WERI-Rb-1 (cell line): ENCODE measurements around the gene CEACAM20.
"Not testable (repeated sequence)": the region's sequence is repeated elsewhere in the genome, so short reads cannot be mapped to it uniquely, and the experiment has no call there.

Experiments
- DNase-seq: peaks from one replicate; pipeline ENCODE4 v3.0.0-alpha.2; 2020
- H3K27ac ChIP-seq: fragments of 250-450 bp; sonication (Bioruptor Pico); 2 replicates; pipeline ENCODE4 v1.5.1; 2020; ENCODE audit warnings: mild to moderate bottlenecking, moderate library complexity
- H3K27me3 ChIP-seq: fragments of 250-450 bp; sonication (Bioruptor Pico); 2 replicates; pipeline ENCODE4 v1.5.1; 2021; ENCODE audit warnings: mild to moderate bottlenecking, low read depth, moderate library complexity; ENCODE audit not compliant: insufficient read depth, severe bottlenecking
- H3K36me3 ChIP-seq: fragments of 250-450 bp; sonication (Bioruptor Pico); 2 replicates; pipeline ENCODE4 v1.5.1; 2020; ENCODE audit warnings: mild to moderate bottlenecking, moderate library complexity
- H3K4me3 ChIP-seq: 2 replicates; pipeline ENCODE4 v1.5.1; 2011; ENCODE audit warnings: low read depth, mild to moderate bottlenecking, control low read depth, low read length
- H3K9me3 ChIP-seq: fragments of 250-450 bp; sonication (Bioruptor Pico); 2 replicates; pipeline ENCODE4 v1.5.1; 2021; ENCODE audit warnings: mild to moderate bottlenecking, moderate library complexity; ENCODE audit not compliant: severe bottlenecking
- TF ChIP-seq, protein P1 (sequence below): IDR thresholded peaks from 2 replicates; pipeline ENCODE4 v1.5.1; 2011; ENCODE audit warnings: low read depth, mild to moderate bottlenecking, control low read depth, inconsistent platforms, low read length

The CEACAM20 gene

DNA sequence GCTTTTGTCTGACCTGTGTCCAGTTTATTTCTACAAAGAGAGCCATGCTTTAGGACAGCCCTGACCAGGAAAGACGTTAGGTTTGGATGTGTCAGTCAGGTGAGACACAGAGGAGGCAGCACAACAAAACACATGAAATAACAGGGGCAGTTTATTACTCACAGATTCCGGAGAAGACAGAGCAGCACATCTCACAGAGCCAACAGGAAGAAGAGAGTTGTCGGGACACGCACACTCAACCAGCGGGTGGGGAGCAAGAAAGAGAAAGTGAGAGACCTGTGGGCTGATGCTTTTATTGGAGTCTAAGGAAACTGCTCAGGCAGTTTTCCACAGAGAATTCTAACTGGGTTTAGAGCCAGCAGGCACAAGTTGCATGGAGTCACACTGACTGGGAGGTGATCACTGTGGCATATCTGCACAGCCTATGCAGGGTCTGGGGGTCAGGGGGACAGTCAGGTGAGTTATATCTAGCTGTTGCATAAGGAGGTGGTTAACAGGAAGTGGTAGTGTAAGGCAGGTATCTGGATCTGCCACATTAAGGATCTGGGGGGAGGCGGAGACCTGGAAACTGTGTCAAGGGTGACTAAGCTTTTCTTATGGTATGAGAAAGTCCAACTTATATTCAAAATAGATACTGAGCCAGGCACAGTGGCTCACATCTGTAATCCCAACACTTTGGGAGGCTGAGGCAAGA lies 24.1 kb upstream of the CEACAM20 start:
- H3K27me3 ChIP-seq, result no peaks in the 10 kb centered on the region
- H3K9me3 ChIP-seq, result no peaks in the 10 kb centered on the region
- no peak overlapping the region for H3K4me3 ChIP-seq
- TF ChIP-seq, protein P1, sequence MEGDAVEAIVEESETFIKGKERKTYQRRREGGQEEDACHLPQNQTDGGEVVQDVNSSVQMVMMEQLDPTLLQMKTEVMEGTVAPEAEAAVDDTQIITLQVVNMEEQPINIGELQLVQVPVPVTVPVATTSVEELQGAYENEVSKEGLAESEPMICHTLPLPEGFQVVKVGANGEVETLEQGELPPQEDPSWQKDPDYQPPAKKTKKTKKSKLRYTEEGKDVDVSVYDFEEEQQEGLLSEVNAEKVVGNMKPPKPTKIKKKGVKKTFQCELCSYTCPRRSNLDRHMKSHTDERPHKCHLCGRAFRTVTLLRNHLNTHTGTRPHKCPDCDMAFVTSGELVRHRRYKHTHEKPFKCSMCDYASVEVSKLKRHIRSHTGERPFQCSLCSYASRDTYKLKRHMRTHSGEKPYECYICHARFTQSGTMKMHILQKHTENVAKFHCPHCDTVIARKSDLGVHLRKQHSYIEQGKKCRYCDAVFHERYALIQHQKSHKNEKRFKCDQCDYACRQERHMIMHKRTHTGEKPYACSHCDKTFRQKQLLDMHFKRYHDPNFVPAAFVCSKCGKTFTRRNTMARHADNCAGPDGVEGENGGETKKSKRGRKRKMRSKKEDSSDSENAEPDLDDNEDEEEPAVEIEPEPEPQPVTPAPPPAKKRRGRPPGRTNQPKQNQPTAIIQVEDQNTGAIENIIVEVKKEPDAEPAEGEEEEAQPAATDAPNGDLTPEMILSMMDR, result no peak
- H3K27ac ChIP-seq, result no peak overlapping the region
- no peak for DNase-seq
- no peaks in the 10 kb centered on the region for H3K36me3 ChIP-seq

DNA sequence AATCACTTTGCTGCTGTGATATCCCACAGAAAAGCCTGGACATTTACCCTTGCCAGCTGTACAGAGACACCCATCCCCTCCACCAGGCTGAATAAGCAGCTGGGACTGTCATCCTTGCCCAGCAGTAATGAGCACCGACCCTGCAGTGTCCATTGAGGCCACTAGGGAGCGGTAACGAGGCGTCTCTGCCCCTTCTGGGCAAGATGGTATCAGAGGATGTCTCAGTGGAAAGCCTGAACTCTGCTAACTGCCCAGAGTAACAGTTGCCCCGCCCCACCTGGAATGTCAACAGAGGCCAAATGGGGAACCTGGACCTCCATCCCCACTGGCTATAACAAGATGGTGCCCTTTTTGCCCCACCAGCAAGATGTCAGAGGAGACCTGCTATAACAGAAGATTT lies 22.8 kb upstream of the CEACAM20 start:
- TF ChIP-seq, protein P1, result peak; percentile 78
- Histone ChIP-seq H3K9me3 (no peaks in the 10 kb centered on the region), H3K36me3 (no peaks in the 10 kb centered on the region), H3K27ac (no peak overlapping the region), H3K27me3 (no peaks in the 10 kb centered on the region), H3K4me3 (no peak overlapping the region)
- peak; percentile 60 for DNase-seq

DNA sequence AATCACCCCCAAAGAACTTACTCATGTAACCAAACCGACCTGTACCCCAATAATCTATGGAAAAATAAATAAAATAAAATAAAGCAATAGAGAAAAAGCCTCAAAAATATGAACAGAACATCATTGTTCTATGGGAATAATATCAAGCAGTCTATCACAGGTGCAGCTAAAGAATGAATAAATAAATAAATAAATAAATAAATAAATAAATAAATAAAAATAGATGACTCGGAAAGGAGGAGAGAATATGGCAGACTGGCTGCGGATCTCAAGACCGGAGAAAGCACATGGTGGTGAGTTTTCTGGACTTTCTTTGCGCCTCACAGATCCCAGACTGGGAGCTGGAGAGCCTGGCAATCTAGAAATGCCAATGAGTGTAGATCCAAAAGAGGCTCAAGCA lies 22.4 kb upstream of the CEACAM20 start:
- DNase-seq, result no peak
- no peaks in the 10 kb centered on the region for H3K27me3 ChIP-seq
- H3K9me3 ChIP-seq, result no peaks in the 10 kb centered on the region
- TF ChIP-seq, protein P1, result no peak
- no peak overlapping the region for H3K4me3 ChIP-seq
- H3K36me3 ChIP-seq, result no peaks in the 10 kb centered on the region
- no peak overlapping the region for H3K27ac ChIP-seq

DNA sequence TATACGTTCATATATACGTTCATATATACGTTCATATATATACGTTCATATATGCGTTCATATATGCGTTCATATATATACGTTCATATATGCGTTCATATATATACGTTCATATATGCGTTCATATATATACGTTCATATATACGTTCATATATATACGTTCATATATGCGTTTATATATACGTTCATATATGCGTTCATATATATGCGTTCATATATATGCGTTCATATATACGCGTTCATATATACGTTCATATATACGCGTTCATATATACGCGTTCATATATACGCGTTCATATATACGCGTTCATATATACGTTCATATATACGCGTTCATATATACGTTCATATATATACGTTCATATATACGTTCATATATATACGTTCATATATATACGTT lies 21.5 kb upstream of the CEACAM20 start:
- H3K27me3 ChIP-seq, H3K4me3 ChIP-seq, H3K27ac ChIP-seq, H3K9me3 ChIP-seq, H3K36me3 ChIP-seq, DNase-seq: not testable (repeated sequence)

DNA sequence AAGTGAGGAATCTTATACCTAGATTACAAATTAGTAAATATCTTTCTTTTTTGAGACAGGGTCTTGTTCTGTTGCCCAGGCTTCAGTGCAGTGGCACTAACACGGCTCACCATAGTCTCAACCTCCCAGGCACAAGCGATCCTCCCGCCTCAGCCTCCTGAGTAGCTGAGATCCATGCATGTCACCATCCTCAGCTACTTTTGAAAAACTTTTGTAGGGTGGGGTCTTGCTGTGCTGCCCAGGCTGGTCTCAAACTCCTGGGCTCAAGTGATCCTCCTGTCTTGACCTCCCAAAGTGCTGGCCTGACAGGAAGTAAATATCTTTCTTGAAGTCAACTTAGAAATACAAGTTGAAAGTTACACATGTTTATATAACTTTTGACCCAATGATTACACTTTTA lies 20.0 kb upstream of the CEACAM20 start:
- H3K4me3 ChIP-seq, result no peak overlapping the region
- H3K27ac ChIP-seq, result no peak overlapping the region
- H3K9me3 ChIP-seq, result no peaks in the 10 kb centered on the region
- H3K27me3 ChIP-seq, result no peaks in the 10 kb centered on the region
- TF ChIP-seq, protein P1, result no peak
- DNase-seq, result no peak
- no peaks in the 10 kb centered on the region for H3K36me3 ChIP-seq

- Histone ChIP-seq H3K27me3 (no peaks in the 10 kb centered on the region), H3K27ac (no peak overlapping the region), H3K4me3 (no peak overlapping the region), H3K36me3 (no peaks in the 10 kb centered on the region), H3K9me3 (no peaks in the 10 kb centered on the region)
- no peak for DNase-seq
- TF ChIP-seq, protein P1, result no peak
Observed at GRCh38 chr19:44548736-44549135, 19.3 kb upstream of the CEACAM20 start.
